Thyroid gland (tissue), 4 donors: ENCODE measurements around the gene FER.

Experiments
- POLR2A ChIP-seq, 2 donors: fragments of 450-650 bp; IDR thresholded peaks; one replicate each; pipeline ENCODE4 v1.6.1; 2017; ENCODE audit warnings: antibody characterized with exemption in 2 of 2, mild to moderate bottlenecking in 2 of 2, moderate library complexity in 1 of 2
- TF ChIP-seq, protein P1 (sequence below), 6 experiments: fragments of 200-600 bp in 3 of 6; fragments of 450-650 bp in 3 of 6; sonication (generic) in 3 of 6; IDR thresholded peaks; one replicate each; pipeline ENCODE4 v1.5.1; 2016 to 2019; ENCODE audit warnings: antibody characterized with exemption in 6 of 6, mild to moderate bottlenecking in 2 of 6, inconsistent platforms in 1 of 6, moderate library complexity in 1 of 6

DNA sequence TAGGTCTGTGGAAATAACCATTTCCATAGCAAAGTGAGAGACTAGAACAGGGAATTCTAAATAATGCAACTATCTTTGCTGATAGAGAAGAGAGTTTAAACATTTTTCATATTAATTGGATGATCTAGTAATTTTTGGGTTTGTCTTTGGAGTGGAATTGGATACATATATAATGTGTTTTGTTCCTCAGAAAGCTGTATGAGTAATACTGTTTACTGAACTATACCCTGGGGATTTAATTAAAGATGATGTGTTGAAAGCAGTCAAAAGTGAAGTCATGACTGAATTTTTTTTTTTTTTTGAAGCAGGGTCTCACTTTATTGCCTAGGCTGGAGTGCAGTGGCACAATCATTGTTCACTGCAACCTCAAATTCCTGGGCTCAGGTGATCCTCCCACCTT, 17.9 kb downstream of the FER start:
- TF ChIP-seq, protein P1, sequence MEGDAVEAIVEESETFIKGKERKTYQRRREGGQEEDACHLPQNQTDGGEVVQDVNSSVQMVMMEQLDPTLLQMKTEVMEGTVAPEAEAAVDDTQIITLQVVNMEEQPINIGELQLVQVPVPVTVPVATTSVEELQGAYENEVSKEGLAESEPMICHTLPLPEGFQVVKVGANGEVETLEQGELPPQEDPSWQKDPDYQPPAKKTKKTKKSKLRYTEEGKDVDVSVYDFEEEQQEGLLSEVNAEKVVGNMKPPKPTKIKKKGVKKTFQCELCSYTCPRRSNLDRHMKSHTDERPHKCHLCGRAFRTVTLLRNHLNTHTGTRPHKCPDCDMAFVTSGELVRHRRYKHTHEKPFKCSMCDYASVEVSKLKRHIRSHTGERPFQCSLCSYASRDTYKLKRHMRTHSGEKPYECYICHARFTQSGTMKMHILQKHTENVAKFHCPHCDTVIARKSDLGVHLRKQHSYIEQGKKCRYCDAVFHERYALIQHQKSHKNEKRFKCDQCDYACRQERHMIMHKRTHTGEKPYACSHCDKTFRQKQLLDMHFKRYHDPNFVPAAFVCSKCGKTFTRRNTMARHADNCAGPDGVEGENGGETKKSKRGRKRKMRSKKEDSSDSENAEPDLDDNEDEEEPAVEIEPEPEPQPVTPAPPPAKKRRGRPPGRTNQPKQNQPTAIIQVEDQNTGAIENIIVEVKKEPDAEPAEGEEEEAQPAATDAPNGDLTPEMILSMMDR (IDR thresholded peaks at IDR 0.05), result no peak
- TF ChIP-seq POLR2A (IDR thresholded peaks at IDR 0.05), result no peak
